Glomerular endothelial cell (primary cell): ENCODE measurements around the gene ARPC1B. TPM values are rescaled to one million over a fixed set of nuclear protein-coding genes. Genes with fewer than 3 reads are reported as not detected.

Experiments
- DNase-seq: peaks from one replicate; pipeline ENCODE4 v3.0.0-alpha.2; 2011; ENCODE audit warnings: low read depth, low spot score; ENCODE audit errors: extremely low read depth
- total RNA-seq: library from RNA; depleted of rRNA; stranded (reverse); fragments of >200 nt; gene quantifications from 2 replicates; pipeline ENCODE4 v1.2.3, GENCODE V29; 2015

The ARPC1B gene
- total RNA-seq, 1 donor from 2014 or later = 602 TPM

- no peak for DNase-seq
Observed at GRCh38 chr7:99440195-99440594, 65.7 kb downstream of the ARPC1B start.

Other genes with a start within 250 kb of the ARPC1B start
- 17.3 and 25.0 TPM in 2 replicates for gene SMURF1, start 230.6 kb upstream of the ARPC1B start, total RNA-seq
- gene KPNA7, start 166.6 kb upstream of the ARPC1B start, total RNA-seq = not detected in 2 replicates
- 0.12 and 1.3 TPM in 2 replicates for gene MYH16, start 101.9 kb upstream of the ARPC1B start, total RNA-seq
- 160 and 225 TPM in 2 replicates for gene ARPC1A, start 48.8 kb upstream of the ARPC1B start, total RNA-seq
- 105 and 109 TPM in 2 replicates for gene PDAP1, start 33.9 kb downstream of the ARPC1B start, total RNA-seq
- gene BUD31, start 34.2 kb downstream of the ARPC1B start, total RNA-seq = 82.7 and 94.0 TPM in 2 replicates
- gene PTCD1, start 64.1 kb downstream of the ARPC1B start, total RNA-seq = 7.6 and 14.3 TPM in 2 replicates
- gene CPSF4, start 64.2 kb downstream of the ARPC1B start, total RNA-seq = 19.0 and 28.9 TPM in 2 replicates
- 876 and 1,855 TPM in 2 replicates for gene ATP5MF, start 91.4 kb downstream of the ARPC1B start, total RNA-seq
- gene ZNF789, start 98.2 kb downstream of the ARPC1B start, total RNA-seq = 4.7 and 11.4 TPM in 2 replicates
- 19.0 and 39.2 TPM in 2 replicates for gene ZNF394, start 125.6 kb downstream of the ARPC1B start, total RNA-seq
- 8.8 and 11.7 TPM in 2 replicates for gene ZKSCAN5, start 129.9 kb downstream of the ARPC1B start, total RNA-seq
- gene FAM200A, start 177.4 kb downstream of the ARPC1B start, total RNA-seq = 3.2 and 3.8 TPM in 2 replicates
- gene ZNF655, start 183.9 kb downstream of the ARPC1B start, total RNA-seq = 11.3 and 12.7 TPM in 2 replicates
- gene TMEM225B, start 223.5 kb downstream of the ARPC1B start, total RNA-seq = not detected in 2 replicates
- gene ZSCAN25, start 242.2 kb downstream of the ARPC1B start, total RNA-seq = 7.1 and 11.3 TPM in 2 replicates